Lower lobe of right lung (tissue), 2 donors: ENCODE data around the gene SIRT1. TPM values are rescaled to one million over a fixed set of nuclear protein-coding genes. Genes with fewer than 3 reads are reported as not detected.

Experiments used
- ATAC-seq, 2 donors: fragments of 200-7000 bp; cut with Tn5 transposase; one replicate each; pipeline ENCODE4 v1.9.1; 2020 to 2022; ENCODE audit warnings: mild to moderate bottlenecking in 2 of 2, moderate library complexity in 2 of 2
- DNase-seq: peaks from one replicate; pipeline ENCODE4 v3.0.0-alpha.2; 2020
- H3K27ac ChIP-seq: fragments of 200-600 bp; one replicate; pipeline ENCODE4 v1.8.0; 2022
- H3K27me3 ChIP-seq: fragments of 200-600 bp; one replicate; pipeline ENCODE4 v1.8.0; 2022; ENCODE audit warnings: low read depth
- H3K36me3 ChIP-seq: fragments of 200-600 bp; one replicate; pipeline ENCODE4 v1.8.0; 2022; ENCODE audit warnings: mild to moderate bottlenecking
- H3K4me1 ChIP-seq: fragments of 200-600 bp; one replicate; pipeline ENCODE4 v1.8.0; 2022
- H3K4me3 ChIP-seq: fragments of 200-600 bp; one replicate; pipeline ENCODE4 v1.8.0; 2022; ENCODE audit warnings: mild to moderate bottlenecking
- H3K9me3 ChIP-seq: fragments of 200-600 bp; one replicate; pipeline ENCODE4 v1.8.0; 2022
- intact Hi-C: fragments of 100-400 bp; cut with DNase I; formaldehyde crosslinking; loops from one replicate; pipeline ENCODE4 v1.11.0; 2022
- total RNA-seq: library from RNA; stranded (reverse); fragmentation: NEBNext Ultra II Directional; extraction: Animal tissue kit (Norgen Biotek cat#: 25700); gene quantifications from one replicate; pipeline ENCODE4 v1.2.1, GENCODE V29; 2021
- TF ChIP-seq, protein P1 (sequence below): fragments of 200-600 bp; IDR thresholded peaks from one replicate; pipeline ENCODE4 v1.8.0; 2022; ENCODE audit warnings: antibody characterized with exemption, mild to moderate bottlenecking
- donor health status: DM: no; HTN: yes; CAD: no; lungs with severe emphysema.

SIRT1 gene
- total RNA-seq, 1 donor from 2014 or later: 21.0 TPM

GRCh38 chr10:67914777-67915340 lies 30.4 kb downstream of the SIRT1 start:
- Histone ChIP-seq H3K36me3 (peaks cover 78% of the 10 kb centered on the region), H3K9me3 (no peaks in the 10 kb centered on the region), H3K27me3 (no peaks in the 10 kb centered on the region), H3K27ac (no peak overlapping the region), H3K4me1 (no peaks in the 10 kb centered on the region), H3K4me3 (no peak overlapping the region)
- TF ChIP-seq, protein P1, sequence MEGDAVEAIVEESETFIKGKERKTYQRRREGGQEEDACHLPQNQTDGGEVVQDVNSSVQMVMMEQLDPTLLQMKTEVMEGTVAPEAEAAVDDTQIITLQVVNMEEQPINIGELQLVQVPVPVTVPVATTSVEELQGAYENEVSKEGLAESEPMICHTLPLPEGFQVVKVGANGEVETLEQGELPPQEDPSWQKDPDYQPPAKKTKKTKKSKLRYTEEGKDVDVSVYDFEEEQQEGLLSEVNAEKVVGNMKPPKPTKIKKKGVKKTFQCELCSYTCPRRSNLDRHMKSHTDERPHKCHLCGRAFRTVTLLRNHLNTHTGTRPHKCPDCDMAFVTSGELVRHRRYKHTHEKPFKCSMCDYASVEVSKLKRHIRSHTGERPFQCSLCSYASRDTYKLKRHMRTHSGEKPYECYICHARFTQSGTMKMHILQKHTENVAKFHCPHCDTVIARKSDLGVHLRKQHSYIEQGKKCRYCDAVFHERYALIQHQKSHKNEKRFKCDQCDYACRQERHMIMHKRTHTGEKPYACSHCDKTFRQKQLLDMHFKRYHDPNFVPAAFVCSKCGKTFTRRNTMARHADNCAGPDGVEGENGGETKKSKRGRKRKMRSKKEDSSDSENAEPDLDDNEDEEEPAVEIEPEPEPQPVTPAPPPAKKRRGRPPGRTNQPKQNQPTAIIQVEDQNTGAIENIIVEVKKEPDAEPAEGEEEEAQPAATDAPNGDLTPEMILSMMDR: no peak
- DNase-seq (no peak), ATAC-seq (peak; percentile 84)
- intact Hi-C loops: no loop called here

DNA sequence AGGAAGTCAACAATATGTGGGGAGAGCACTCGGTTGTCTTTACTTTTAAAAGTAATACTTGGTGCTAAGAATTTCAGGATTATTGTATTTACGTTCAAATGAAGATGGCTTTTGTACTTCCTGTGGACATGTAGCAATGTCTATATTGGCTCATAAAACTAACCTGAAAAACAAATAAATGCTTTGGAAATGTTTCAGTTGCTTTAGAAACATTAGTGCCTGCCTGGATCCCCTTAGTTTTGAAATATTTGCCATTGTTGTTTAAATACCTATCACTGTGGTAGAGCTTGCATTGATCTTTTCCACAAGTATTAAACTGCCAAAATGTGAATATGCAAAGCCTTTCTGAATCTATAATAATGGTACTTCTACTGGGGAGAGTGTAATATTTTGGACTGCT lies 32.7 kb downstream of the SIRT1 start:
- H3K27me3 ChIP-seq: no peaks in the 10 kb centered on the region
- no peak overlapping the region for H3K4me3 ChIP-seq
- H3K9me3 ChIP-seq: no peaks in the 10 kb centered on the region
- H3K27ac ChIP-seq: no peak overlapping the region
- TF ChIP-seq, protein P1: no peak
- DNase-seq (no peak), ATAC-seq (no peak)
- H3K4me1 ChIP-seq: no peaks in the 10 kb centered on the region
- intact Hi-C loops: no loop called here
- peaks cover 64% of the 10 kb centered on the region for H3K36me3 ChIP-seq

- intact Hi-C loops: no loop called here
- no peak for ATAC-seq
- TF ChIP-seq, protein P1: no peak
- no peak overlapping the region for H3K4me3 ChIP-seq
- peaks cover 64% of the 10 kb centered on the region for H3K36me3 ChIP-seq
- no peaks in the 10 kb centered on the region for H3K9me3 ChIP-seq
- H3K27ac ChIP-seq: no peak overlapping the region
- H3K4me1 ChIP-seq: no peaks in the 10 kb centered on the region
- no peaks in the 10 kb centered on the region for H3K27me3 ChIP-seq
- no peak for DNase-seq
These were observed 33.2 kb downstream of the SIRT1 start for GRCh38 chr10:67917679-67918078.

GRCh38 chr10:67921065-67921464 lies 36.6 kb downstream of the SIRT1 start:
- intact Hi-C loops: no loop called here
- TF ChIP-seq, protein P1: no peak

GRCh38 chr10:67923551-67923950 lies 39.1 kb downstream of the SIRT1 start:
- intact Hi-C loops: no loop called here
- H3K4me3 ChIP-seq: no peak overlapping the region
- no peaks in the 10 kb centered on the region for H3K27me3 ChIP-seq
- H3K4me1 ChIP-seq: no peaks in the 10 kb centered on the region
- peaks cover 58% of the 10 kb centered on the region for H3K36me3 ChIP-seq
- no peak for ATAC-seq
- no peak overlapping the region for H3K27ac ChIP-seq
- DNase-seq: no peak
- TF ChIP-seq, protein P1: no peak
- H3K9me3 ChIP-seq: no peaks in the 10 kb centered on the region

More at GRCh38 chr10:67921065-67921464, 36.6 kb downstream of the SIRT1 start:
- Histone ChIP-seq H3K36me3 (peaks cover 64% of the 10 kb centered on the region), H3K9me3 (no peaks in the 10 kb centered on the region), H3K4me3 (no peak overlapping the region), H3K27me3 (no peaks in the 10 kb centered on the region), H3K4me1 (no peaks in the 10 kb centered on the region), H3K27ac (no peak overlapping the region)
- DNase-seq: no peak
- no peak for ATAC-seq

DNA sequence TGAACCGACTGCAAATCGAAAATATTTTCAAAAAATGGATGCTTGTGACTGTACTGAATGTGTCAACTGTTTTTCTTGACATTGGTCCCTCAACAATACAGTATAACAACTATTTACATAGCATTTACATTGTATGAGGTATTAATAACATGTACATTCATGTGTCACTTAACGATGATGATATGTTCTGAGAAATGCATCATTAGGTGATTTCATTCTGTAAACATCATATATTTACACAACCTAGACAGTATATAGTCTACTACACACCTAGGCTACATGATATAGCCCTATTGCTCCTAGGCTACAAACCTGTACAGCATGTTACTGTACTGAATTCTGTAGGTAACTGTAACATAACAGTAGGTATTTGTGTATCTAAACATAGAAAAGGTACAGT lies 39.7 kb downstream of the SIRT1 start:
- Histone ChIP-seq H3K9me3 (no peaks in the 10 kb centered on the region), H3K36me3 (peaks cover 60% of the 10 kb centered on the region), H3K4me1 (no peaks in the 10 kb centered on the region), H3K27ac (no peak overlapping the region), H3K27me3 (no peaks in the 10 kb centered on the region), H3K4me3 (no peak overlapping the region)
- ATAC-seq: no peak
- TF ChIP-seq, protein P1: no peak
- no peak for DNase-seq
- intact Hi-C loops: no loop called here
